GM19351 (cell line): ENCODE results near the gene PLXNC1.

Experiments
- ATAC-seq: cut with Tn5 transposase; IDR thresholded peaks from one replicate; pipeline ENCODE4 v1.9.1; 2021; ENCODE audit warnings: mild to moderate bottlenecking, moderate library complexity; ENCODE audit not compliant: unreplicated experiment

Gene PLXNC1

DNA sequence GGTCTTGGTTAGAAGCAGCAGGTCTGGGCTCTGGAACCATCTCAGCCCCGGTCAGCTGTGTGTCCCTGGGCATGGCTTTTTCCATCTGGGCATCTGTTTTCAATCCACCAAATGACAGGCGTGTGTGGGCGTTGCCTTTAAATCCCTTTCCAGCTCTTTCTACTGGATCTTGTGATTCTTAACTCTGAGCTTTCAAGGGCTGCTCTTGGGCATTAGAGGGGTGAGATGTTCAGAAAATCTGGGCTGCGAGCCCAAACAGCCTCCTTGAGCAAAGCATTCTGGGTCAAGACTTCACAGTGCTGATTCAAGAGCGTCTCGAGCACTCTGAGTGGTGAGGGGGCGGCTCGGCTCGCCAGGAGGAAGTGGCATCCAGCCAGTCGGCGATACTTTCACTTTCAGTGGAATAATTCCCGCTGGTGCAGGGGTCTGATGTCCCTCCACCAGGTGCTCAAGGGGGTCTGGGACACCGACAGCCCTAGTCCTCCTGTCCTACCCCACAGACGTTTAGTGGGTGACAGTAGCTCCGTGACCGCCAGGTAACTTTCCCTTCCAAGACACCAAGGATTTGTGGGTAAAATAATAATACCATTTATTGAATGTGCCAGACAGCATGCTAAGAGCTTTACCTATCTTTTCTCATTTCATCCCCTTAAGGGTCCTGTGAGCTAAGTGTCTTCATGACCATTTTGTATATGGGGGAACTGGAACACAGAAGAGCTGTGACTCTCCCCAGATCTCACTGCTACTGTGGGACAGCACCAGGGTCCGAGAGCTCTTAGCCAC is 114.0 kb downstream of the PLXNC1 start:
- peak; percentile 45 for ATAC-seq

GRCh38 chr12:94263011-94263811 is 114.8 kb downstream of the PLXNC1 start:
- peak; percentile 23 for ATAC-seq

DNA sequence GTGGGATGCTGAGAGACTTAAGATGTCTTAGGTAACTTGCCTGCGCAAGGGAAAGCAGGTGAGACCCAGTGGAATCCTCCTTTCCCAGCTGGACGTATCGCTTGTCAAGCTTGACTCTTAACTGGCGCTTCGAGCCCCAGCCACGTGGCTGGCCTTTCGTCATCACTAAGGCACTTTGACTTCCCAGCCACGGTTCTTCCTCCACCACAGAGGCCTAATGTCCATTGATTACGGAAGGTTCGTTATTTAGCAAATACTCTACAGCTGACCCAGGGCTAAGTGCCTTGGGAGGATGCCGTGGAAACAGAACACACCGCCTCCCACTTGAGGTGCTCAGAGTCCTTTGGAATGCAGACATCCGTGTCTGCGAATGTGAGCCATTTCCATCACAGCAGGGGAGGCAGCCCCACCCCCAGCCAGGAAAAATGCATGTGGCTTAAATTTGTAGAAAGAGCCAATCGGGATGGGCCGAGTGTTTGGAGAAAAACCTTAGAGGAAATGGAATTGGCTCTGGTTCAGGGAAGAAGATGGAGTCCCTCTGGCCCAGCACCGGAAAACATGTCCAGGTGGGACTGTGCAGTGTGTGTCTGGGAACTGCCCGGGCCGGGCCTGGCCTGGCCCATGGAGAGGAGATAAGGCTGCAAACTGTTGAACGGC is 115.7 kb downstream of the PLXNC1 start:
- ATAC-seq, result no peak

DNA sequence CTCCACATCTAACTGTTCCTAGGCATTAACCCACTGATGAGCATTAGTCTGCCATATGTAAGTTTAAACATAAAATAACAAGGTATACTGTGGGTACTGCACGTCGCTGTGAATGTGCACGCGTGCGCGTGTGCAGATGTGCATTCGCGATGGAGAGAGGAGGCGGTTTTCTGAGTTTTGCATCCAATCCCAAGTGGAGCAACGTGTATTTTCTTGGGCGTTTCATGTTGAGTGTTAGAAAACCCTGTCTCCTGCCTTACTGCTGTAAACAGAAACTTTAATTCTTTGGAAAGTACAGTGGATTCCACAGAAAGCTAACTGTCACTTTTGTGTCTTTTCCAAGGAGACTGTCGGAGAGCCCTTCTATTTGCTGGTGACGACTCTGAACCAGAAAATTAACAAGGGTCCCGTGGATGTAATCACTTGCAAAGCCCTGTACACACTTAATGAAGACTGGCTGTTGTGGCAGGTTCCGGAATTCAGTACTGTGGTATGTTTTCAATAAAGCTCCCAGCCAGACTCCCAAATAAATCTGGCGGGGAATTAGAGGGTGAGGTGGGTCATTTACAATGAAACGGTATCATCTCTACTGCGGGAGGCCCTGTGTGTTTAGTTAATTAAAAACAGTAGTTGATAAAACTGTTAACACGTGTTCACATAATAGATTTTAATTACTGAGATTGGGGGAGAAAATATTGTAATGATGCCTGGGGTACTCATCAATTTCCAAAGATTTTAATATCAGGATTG is 116.5 kb downstream of the PLXNC1 start:
- ATAC-seq, result no peak

GRCh38 chr12:94265539-94265938 is 117.2 kb downstream of the PLXNC1 start:
- no peak for ATAC-seq

DNA sequence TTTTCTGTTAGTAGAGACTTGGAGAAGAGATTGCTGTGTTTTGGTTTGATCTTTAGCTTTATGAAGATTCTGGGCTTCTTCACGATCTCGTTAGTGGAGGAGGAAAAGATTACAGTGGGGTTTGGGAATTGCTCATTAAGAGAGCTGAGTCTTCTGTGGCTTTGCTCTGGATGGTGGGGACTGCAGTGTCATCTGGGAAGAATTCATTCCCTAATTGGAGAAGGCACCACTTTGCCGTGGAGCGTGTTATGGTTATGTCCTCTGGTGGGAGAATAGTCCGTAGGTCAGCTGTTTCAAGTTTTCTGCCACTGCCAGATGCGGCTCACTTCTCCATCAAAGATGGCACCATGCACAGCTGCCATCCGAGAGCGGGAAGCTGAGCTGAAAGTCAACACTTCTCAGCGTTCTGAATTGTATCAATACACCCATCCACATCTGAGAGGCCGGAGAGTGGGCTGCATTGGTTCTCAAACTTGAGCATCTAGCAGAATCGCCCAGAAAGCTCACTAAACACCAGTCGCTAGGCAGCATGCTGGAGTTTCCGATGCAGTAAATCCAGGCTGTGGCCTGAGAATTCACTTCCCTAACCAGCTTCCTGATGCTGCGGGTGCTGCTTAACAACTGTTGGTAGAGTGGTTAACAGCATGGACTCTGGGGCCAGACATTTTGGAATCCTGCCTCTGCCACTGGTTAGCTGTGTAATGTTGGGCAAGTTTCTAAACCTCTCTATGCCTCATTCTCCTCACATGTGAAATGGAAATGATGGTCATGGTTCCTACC is 117.8 kb downstream of the PLXNC1 start:
- ATAC-seq, result no peak

GRCh38 chr12:94266796-94267536 is 118.6 kb downstream of the PLXNC1 start:
- no peak for ATAC-seq

DNA sequence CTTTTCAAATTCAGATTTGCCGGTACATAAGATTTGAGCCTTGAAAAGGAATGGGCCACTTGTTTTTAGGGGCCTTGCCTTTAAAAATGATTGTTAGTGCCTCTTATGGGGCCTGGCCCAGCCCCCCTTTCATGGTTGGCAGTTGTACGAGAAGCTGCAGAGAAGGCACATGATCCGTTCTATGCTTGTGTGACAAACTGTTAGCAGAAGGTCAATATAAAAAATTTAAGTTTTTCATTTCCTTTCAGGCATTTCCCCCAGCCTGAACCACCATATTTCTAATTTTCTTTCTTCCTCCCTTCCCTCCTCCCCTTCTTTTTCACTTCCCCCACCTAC is 119.1 kb downstream of the PLXNC1 start:
- no peak for ATAC-seq

GRCh38 chr12:94267921-94268471 is 119.6 kb downstream of the PLXNC1 start:
- peak; percentile 33 for ATAC-seq

- no peak for ATAC-seq
Observed at GRCh38 chr12:94269316-94269999, 121.1 kb downstream of the PLXNC1 start.

DNA sequence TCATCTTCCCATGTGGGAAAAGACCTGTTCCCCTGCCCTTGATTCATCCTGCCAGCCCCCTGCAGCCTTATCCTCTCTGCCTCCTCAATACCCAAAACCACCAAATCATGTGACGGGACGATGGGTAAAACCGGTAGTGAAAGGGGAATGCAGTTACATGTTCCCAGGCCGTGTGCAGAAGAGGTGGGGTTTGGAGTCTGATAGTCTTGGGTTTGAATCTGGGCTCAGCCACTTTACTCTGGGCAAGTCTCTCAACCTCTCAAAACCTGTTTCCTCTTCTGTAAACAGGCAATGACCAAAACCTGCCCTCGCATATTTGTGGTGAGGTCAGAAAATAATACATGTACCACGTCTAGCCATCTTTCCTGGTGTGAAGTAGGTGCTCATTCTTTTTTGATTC is 123.0 kb downstream of the PLXNC1 start:
- ATAC-seq, result no peak

- no peak for ATAC-seq
Observed at GRCh38 chr12:94272280-94272679, 123.9 kb downstream of the PLXNC1 start.

DNA sequence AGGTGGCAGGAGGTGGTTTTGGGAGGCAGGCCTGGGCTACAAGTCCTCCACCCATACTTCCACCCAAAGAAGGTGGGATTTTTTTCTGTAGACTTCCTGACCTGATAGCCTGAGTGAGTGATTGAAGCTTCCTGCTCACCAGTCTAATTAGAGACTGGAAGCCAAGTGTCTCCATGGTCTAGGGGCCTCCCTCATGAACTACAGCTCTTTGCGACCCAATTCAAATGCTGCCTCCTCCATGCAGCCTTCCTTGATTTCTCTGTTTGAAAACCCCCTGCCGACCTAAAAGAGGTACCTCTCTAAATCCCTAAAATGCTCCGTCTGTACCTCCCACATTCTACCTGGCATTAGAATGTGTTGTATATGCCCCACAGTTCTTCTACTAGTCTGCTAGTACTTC is 124.9 kb downstream of the PLXNC1 start:
- no peak for ATAC-seq

GRCh38 chr12:94276725-94277124 is 128.3 kb downstream of the PLXNC1 start:
- no peak for ATAC-seq

GRCh38 chr12:94277426-94278000 is 129.1 kb downstream of the PLXNC1 start:
- ATAC-seq, result no peak

DNA sequence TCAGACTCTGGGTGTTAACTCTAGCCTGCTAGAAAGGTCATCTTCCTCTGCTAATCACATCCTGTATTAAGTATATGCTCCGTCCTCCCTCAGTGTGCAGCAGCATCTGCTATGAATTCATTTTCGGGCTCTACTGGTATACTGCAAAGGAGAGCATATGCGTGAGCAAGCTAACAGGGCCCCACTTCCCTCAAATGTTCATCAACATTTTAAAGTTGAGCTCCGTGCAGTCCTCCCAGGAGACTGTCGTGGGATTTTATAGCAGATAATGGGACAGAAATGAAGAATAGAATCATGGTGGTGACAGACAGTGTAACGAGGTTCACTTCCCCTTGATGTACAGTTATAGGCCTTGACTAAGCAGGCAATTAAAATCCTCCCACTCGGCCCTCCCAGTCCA is 131.7 kb downstream of the PLXNC1 start:
- no peak for ATAC-seq

DNA sequence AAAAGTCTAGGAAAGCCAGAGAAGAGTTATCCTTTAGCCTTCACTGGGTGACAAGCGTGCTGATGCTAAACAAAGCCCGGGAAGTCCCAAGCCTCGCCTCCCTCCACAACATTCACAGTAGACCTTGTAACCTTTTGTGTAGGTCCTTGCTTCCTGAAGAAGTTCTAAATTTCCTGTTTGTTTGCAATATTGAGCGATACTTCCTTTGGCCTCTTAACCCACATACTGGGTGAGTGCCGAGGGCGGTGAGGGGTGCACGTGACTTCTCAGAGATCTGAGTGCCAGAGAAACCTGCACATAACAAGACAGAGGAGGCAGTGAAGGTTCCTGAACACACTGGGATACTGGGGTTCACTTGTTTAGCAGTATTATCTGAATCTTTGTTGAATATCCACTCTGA is 134.3 kb downstream of the PLXNC1 start:
- no peak for ATAC-seq

- ATAC-seq, result no peak
Observed at GRCh38 chr12:94284046-94284445, 135.7 kb downstream of the PLXNC1 start.
